H1 (cell line): ENCODE results near the gene NEDD4L. TPM values are rescaled to one million over a fixed set of nuclear protein-coding genes. Genes with fewer than 3 reads are reported as not detected.

ENCODE experiments used
- ATF3 ChIP-seq: IDR thresholded peaks from 2 replicates; pipeline ENCODE4 v1.6.1; 2011; ENCODE audit warnings: low read depth, mild to moderate bottlenecking, low read length; ENCODE audit not compliant: insufficient read depth
- CTBP2 ChIP-seq: IDR thresholded peaks from 2 replicates; pipeline ENCODE4 v1.7.0; 2011; ENCODE audit warnings: borderline replicate concordance, mild to moderate bottlenecking, moderate library complexity, mixed read lengths, low read length; ENCODE audit not compliant: insufficient read depth, insufficient read length
- CTCF ChIP-seq, 3 experiments: IDR thresholded peaks; 1 replicate in 2 of 3; 2 replicates in 1 of 3; pipeline versions ENCODE4 v1.5.1 to v1.6.1; 2011; ENCODE audit warnings: low read length in 3 of 3, mild to moderate bottlenecking in 3 of 3, inconsistent platforms in 2 of 3, low read depth in 1 of 3, moderate library complexity in 1 of 3; ENCODE audit not compliant: insufficient read depth in 1 of 3; ENCODE audit errors: control extremely low read depth in 1 of 3
- SIN3A ChIP-seq, 2 experiments: IDR thresholded peaks in 1 of 2; conservative IDR thresholded peaks in 1 of 2; 2 replicates each; pipeline ENCODE4 v1.6.1; 2011 to 2012; ENCODE audit warnings: low read length in 2 of 2, improper control_type of control experiment in 1 of 2, low read depth in 1 of 2, mild to moderate bottlenecking in 1 of 2
- SIX5 ChIP-seq: IDR thresholded peaks from 2 replicates; pipeline ENCODE4 v1.6.1; 2011; ENCODE audit warnings: mild to moderate bottlenecking, low read depth, low read length
- polyA plus RNA-seq, 7 experiments: library from polyadenylated mRNA; depleted of rRNA in 3 of 7; stranded (reverse) in 5 of 7; unstranded in 2 of 7; fragments of >200 nt in 5 of 7; fragments of 200-250 nt in 2 of 7; gene quantifications; 1 replicate in 5 of 7; 2 replicates in 1 of 7; 4 replicates in 1 of 7; pipeline versions ENCODE4 v1.2.1 to v1.2.3, GENCODE V29; 2011 to 2013; ENCODE audit warnings: missing spikeins in 2 of 7, mixed read lengths in 2 of 7
- total RNA-seq: library from RNA; stranded (reverse); fragmentation: NEBNext Ultra II Directional; extraction: Animal tissue kit (Norgen Biotek cat#: 25700); gene quantifications from 2 replicates; pipeline ENCODE4 v1.2.1, GENCODE V29; 2021

The NEDD4L gene
- total and polyA plus RNA-seq, 2 of the 8 experiments (the other 6 are each of a cell fraction or from before 2014, with no cell fraction given), result 37.3 to 69.8 TPM

GRCh38 chr18:58242435-58242834 is 198.4 kb downstream of the NEDD4L start (continued):
- TF ChIP-seq CTCF (IDR thresholded peaks at IDR 0.05; ENCODE audit: control extremely low read depth in 1 of 3, insufficient read depth in 1 of 3, low read depth in 1 of 3, low read length in 3 of 3) (no peak), SIX5 (no peak), ATF3 (no peak), CTBP2 (no peak), SIN3A (conservative IDR thresholded peaks at IDR 0.05 in 1 of 2, IDR thresholded peaks at IDR 0.05 in 1 of 2; ENCODE audit: low read depth in 1 of 2, low read length in 2 of 2) (no peak)
- TF ChIP-seq, all 59 proteins: peak for 0
